ENCODE measurements around the gene RIPOR3. TPM values are rescaled to one million over a fixed set of nuclear protein-coding genes. Genes with fewer than 3 reads are reported as not detected.
A peak's percentile ranks its signal among the peaks of the same experiment; 100 is the strongest.

Gene RIPOR3
- total and polyA plus RNA-seq, 9 of the 15 experiments (the other 6 are each of a cell fraction or from before 2014, with no cell fraction given), result 3.3 to 62.7 (median 21.4) TPM

DNA sequence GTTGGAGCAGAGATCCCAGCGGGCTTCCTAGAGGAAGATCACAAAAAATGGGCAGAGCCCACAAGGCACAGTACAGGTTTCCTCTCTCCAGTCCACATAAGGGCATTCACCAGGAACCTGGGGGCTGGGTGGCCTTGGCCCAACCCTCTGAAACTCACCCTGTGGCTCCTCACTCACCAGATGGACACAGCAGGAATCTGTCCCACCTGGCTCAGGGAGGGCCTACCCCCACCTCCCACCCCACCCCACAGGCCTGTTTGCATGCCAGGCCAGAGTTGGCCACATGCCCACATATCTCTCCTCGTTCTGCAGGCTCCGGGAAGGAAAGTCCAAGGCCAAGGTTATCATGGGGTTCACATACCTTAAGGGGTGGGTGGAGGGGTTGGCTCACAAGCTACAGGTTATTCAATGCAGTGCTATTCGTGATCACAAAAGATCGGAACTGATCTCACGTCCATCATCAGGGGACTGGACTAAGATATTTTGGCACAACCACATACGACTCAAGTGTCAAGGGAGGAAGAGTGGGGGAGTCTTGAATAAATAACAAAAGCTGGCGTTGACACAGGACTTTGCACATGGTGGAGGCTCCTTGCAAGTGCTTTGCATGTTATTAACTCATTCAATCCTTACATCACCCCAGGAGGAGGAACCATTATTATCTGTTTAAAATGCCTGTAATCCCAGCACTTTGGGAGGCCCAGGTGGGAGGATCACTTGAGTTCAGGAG is 13.0 kb downstream of the RIPOR3 start (continued):
- TF ChIP-seq, protein P1, sequence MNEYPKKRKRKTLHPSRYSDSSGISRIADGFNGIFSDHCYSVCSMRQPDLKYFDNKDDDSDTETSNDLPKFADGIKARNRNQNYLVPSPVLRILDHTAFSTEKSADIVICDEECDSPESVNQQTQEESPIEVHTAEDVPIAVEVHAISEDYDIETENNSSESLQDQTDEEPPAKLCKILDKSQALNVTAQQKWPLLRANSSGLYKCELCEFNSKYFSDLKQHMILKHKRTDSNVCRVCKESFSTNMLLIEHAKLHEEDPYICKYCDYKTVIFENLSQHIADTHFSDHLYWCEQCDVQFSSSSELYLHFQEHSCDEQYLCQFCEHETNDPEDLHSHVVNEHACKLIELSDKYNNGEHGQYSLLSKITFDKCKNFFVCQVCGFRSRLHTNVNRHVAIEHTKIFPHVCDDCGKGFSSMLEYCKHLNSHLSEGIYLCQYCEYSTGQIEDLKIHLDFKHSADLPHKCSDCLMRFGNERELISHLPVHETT (CRISPR knock-in tag; conservative IDR thresholded peaks at IDR 0.05 in 1 of 2, IDR thresholded peaks at IDR 0.05 in 1 of 2), result no peak
- TF ChIP-seq SOX6 (IDR thresholded peaks at IDR 0.05), result peak; percentile 47
- TF ChIP-seq CEBPG (CRISPR knock-in tag; IDR thresholded peaks at IDR 0.05), result peak; percentile 74
- TF ChIP-seq CEBPG (tag; conservative IDR thresholded peaks at IDR 0.05 in 1 of 2, IDR thresholded peaks at IDR 0.05 in 1 of 2), result peak in 1 of 2 experiments; percentile 63; a peak in 2 of 4 replicates
- TF ChIP-seq, protein P2, sequence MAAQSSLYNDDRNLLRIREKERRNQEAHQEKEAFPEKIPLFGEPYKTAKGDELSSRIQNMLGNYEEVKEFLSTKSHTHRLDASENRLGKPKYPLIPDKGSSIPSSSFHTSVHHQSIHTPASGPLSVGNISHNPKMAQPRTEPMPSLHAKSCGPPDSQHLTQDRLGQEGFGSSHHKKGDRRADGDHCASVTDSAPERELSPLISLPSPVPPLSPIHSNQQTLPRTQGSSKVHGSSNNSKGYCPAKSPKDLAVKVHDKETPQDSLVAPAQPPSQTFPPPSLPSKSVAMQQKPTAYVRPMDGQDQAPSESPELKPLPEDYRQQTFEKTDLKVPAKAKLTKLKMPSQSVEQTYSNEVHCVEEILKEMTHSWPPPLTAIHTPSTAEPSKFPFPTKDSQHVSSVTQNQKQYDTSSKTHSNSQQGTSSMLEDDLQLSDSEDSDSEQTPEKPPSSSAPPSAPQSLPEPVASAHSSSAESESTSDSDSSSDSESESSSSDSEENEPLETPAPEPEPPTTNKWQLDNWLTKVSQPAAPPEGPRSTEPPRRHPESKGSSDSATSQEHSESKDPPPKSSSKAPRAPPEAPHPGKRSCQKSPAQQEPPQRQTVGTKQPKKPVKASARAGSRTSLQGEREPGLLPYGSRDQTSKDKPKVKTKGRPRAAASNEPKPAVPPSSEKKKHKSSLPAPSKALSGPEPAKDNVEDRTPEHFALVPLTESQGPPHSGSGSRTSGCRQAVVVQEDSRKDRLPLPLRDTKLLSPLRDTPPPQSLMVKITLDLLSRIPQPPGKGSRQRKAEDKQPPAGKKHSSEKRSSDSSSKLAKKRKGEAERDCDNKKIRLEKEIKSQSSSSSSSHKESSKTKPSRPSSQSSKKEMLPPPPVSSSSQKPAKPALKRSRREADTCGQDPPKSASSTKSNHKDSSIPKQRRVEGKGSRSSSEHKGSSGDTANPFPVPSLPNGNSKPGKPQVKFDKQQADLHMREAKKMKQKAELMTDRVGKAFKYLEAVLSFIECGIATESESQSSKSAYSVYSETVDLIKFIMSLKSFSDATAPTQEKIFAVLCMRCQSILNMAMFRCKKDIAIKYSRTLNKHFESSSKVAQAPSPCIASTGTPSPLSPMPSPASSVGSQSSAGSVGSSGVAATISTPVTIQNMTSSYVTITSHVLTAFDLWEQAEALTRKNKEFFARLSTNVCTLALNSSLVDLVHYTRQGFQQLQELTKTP (IDR thresholded peaks at IDR 0.05; ENCODE audit: low read depth in 1 of 2, partially characterized antibody in 2 of 2), result no peak

Measured in K562 (cell line).